Muscle of arm (tissue), 12 donors: Measurements from ENCODE around the gene BMPR1B. TPM values are rescaled to one million over a fixed set of nuclear protein-coding genes. Genes with fewer than 3 reads are reported as not detected.

Experiments used
- DNase-seq: peaks from one replicate; pipeline ENCODE4 v3.0.0-alpha.2; 2013
- polyA plus RNA-seq, 12 donors: library from polyadenylated mRNA; unstranded; fragments of 120-200 nt; gene quantifications; one replicate each; pipeline ENCODE4 v1.2.1, GENCODE V29; 2013; ENCODE audit not compliant: insufficient read length in 12 of 12

The BMPR1B gene
- polyA plus RNA-seq, 12 donors = 5.3 to 24.5 (median 13.6) TPM; not detected in 1

DNA sequence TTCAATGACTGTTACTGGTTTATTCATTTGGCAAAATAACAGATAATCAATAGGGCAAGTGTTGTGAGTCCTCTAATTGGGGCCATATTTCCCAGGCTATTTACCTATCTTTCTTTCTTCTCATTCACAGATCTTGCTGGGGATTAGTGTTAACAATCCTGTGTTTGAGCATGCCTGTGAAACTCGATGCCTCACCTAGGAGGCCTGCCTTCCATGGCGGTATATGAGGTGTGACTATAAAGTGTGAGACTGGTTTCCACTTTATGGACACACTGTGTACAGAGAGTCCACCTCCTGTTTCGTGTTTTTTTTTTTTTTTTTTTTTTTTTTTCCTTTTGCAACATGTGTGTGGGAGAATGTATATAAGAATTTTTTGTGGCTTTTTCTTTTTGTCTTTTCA is 199.3 kb downstream of the BMPR1B start:
- DNase-seq = no peak

DNA sequence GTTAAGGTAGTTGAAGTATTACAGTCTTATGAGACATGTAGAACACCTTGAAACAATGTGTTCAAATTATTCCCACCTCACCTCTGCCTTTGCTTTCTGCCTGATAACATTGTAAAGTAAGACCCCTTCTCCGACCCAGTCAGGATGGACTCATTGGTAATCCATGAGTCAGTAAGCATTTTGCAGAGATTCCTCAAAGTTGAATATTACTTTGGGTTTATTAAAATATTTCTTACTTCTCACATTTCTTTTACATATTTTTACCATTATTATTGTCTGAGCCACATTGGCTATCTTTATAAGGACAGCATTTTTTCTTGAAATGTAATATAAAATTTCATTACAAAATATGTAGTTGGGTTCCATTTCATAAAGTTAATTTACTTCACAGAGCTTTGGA is 201.6 kb downstream of the BMPR1B start:
- no peak for DNase-seq

DNA sequence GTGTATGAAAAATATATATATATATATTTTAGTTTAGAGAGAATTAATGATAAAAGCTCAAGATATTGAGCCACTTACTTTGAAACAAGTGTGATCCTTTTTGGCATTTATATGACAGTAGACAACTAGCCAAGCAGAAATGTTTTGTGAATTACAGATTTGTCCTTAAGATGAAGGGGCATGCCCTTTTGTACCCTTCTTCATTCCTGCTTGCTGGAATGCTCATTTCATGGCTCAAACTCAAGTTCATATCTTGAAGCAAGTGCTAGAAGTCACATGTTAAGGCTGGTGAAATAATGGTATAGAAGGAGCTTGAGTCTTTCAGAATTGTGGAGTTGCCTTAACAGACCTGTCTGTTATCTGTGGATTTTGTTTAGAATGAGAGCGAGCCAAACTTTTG is 203.0 kb downstream of the BMPR1B start:
- peak; percentile 18 for DNase-seq

DNA sequence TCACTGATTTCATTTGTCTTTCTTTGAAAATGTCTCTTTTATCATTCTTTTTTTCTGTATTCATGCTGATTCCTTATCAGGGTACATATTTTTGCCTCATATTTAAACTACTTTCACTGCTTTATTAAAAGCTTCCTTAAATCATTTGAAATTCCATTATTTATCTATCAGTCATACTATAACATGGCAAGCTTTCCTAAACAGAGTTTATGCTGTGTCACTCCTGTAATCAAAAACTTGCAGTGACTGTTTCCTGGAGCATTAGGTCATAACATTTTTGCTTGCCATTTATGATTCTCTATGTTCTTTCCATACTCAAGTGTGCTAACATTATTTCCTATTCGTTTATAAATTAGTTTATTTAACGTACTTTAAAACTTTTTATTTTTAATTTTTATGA is 203.7 kb downstream of the BMPR1B start:
- DNase-seq = no peak

DNA sequence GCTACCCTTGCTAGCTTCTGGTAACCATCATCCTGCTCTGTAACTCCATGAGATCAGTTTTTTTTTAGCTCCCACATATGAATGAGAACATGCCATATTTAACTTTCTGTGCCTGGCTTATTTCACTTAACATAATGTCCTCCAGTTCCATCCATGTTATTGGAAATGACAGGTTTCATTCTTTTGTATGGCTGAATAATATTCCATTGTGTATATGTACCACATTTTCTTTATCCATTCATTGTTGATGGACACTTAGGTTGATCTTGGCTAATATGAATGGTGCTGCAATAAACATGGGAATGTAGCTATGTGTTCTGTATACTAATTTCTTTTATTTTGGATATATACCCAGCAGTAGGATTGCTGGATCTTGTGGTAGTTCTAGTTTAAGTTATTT is 204.7 kb downstream of the BMPR1B start:
- no peak for DNase-seq

DNA sequence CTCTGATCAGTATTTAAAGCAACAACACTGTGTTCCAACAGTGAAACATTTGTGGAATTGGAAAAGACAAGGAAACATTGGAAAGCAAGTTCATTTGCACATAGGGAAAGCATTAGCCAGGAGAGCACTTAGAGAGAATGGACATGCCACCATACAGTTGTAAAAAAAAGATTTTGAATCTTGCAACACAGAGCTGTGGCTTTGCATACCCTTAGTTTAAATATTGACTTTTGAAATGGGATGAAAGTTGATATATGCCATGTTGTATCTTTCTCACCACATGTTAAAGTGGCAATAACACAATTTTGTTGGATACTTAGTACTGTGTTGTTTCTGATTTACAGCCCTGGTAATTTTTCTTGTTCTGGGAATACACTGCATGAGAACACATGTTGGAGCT is 208.1 kb downstream of the BMPR1B start:
- peak; percentile 13 for DNase-seq

DNA sequence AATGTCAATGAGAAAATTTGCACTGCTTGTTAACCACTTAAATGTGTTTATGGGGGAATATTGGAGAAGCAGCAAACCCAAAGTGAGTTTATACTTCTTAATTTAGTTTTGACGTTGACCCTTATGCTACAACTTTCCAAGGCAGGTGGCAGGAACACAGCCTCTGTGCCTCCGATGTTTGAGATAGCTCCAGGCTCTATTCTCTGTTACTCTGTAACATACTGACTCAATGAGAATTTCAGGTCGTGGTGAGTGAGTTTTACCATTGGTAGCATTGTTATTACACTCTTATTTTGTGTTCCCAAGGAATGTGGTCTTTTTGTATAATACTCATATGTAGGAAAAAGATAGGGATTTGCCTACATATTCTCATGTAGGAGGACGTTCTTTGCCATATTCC is 210.7 kb downstream of the BMPR1B start:
- DNase-seq = no peak

DNA sequence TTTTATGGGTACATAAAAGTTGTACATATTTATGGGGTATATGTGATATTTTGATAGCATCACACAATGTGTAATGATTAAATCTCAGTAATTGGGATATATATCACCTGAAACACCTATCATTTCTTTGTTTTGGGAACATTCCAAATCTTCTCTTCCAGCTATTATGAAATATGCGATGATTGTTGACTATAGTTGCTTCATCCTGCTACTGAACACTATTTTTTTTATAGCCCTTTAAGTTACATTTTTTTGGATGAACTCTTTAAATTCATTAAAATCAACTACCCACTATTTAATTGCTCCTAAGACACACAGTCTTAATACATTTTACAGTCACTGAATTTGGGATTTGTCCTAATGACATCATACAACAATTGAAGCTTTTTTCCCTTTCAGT is 212.9 kb downstream of the BMPR1B start:
- DNase-seq = no peak

DNA sequence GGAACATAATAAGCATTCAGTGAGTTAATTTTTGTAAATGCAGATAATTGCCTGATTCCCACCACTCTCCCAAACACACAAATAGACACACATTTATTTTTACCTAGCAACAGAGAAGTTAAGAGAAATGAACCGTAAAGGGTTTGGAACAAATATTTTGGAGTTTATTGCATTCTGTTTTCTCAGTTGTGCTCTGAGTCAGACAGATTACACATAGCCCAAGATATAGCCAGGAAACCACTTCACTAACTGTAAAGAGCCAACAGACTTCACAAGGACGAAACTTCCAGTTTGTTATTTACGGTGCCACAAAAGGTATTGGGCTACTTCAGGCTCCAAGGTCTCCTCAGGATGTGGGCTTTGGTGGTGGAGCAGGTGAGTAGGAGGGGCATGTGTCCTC is 217.0 kb downstream of the BMPR1B start:
- no peak for DNase-seq

DNA sequence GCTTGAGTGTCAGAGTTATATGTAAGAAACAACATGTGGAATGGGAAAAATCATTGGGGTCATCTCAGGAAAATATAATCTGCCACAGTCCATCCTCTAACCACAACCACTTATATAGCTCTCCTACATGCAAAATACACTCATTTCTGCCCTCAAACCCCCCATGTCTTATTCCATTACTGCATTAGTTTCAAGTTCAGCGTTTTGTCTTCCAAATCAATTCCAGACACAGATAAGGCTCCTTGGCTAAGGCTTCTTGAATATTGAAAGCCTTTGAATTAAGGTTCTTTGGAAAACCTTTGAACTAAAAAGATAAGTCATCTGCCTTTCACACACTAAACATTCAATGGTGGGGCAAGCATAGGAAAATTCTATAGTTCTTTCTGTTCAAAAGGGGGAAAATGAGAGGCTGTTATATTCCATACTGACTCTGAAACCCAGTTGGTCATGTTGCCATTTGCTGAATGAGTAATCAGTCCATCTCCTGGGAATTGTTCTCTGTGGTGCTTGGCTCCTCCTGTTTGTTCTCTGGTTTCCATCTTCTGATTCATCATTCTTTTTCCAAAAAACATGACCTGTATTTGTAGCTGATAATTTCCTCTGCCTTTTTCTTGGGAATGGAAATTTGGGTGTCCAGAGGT is 218.7 kb downstream of the BMPR1B start:
- no peak for DNase-seq

DNA sequence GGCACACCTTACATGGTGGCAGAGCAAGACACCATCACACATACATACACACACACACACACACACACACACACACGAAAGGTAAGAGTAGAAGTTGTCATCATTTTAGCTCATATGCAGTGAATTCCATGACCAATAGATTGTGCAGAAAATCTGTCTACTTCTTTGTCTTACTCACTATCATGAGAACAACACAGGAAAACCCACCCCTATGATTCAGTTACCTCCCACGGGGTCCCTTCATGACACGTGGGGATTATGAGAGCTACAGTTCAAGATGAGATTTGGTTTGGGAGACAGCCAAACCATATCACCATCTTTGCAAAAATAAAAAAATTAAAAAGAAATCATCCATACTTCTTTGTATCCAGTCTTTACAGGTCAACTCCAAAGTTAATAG is 221.1 kb downstream of the BMPR1B start:
- no peak for DNase-seq

DNA sequence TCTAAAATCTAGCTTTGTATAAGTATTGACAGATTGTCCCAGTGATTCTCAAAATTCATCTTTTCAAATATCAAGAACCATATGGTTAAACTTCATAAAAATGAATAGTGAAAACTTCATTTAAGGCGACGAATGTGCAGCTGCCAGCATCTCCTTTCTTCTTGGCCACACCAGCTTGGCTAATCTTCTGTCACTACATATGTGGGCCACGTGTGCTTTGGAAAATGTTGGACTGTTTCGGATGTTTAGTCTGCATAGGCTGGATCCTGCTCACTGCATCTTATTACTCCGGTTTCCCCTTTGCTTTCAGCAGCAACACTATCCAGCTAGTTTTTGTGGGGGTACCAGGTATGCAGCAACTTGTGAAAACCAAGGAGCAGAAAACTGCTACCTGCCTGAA is 221.9 kb downstream of the BMPR1B start:
- peak; percentile 20 for DNase-seq

DNA sequence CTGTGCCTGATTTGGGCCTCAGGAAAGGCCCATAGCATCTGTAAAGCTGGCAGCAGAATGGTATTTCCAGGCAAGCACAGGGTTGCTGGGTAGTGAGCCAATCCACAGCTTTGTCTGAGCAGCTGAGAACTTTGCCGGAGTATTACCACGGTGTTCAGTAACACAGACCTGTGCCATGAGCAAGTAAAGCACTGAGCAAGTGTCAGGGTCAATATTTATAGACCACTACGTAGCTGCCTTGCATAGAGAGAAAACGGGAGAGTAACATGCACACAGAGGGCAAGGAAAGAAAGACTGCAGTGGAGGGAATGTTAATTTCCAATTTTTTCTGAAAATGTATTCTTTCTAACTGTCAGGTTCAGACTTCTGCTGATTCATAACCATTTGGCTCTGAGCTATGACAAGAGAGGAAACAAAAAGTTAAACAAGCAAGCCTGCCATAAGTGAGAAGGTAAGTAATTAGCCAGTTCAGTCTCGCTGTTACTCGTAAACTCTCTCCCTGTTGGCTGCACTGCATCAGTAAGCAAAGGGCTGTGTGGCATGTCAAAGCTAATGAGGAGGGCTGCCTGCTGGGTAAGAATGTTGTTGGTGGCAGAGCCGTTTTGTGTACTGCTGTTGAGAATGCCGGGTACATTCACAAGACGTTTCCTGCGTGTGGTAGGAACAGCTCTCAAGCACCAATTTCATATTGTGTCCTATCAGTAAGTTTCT is 238.1 kb downstream of the BMPR1B start:
- peak; percentile 55 for DNase-seq

DNA sequence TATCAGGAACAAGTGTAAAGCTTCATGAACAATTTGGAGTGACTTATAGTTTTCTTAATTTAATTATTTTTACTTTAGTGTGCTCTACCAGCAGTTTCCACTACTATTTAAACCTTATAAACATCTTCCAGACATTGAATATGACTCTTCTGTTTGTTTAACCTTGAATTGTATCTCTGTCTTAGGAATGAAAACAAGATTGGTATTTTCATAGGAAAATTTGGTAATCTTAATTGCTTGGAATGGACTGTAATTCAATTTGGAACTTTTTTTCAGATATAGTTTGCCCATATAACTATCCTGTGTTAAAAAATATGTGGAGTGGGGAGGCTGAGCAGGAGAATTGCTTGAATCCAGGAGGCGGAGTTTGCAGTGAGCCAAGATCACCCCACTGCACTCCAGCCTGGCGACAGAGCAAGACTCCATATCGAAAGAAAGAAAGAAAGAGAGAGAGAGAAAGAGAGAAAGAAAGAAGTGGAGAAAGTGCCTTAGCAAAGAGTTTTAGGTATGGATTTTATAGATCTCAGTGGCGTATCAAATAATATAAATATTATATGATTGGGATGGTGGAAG is 242.4 kb downstream of the BMPR1B start:
- DNase-seq = no peak

DNA sequence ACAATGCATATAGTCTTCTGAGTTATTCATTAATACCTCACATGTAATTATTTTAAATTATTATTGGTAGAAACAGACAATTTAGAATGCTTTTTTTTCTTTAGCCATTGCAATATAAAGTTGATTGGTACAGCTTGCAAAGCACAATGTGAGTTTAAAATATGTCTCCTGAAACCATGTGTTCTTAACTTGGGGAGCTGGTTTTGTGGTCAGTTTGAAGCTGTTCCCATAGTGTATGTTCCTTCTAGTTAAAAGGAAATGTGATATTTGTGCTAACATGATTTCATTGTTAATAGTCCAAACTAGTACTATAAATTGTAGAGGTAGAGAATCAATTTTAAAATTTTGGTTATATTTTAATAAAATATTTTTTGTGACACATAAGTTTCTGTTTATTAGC is 247.2 kb downstream of the BMPR1B start:
- no peak for DNase-seq

DNA sequence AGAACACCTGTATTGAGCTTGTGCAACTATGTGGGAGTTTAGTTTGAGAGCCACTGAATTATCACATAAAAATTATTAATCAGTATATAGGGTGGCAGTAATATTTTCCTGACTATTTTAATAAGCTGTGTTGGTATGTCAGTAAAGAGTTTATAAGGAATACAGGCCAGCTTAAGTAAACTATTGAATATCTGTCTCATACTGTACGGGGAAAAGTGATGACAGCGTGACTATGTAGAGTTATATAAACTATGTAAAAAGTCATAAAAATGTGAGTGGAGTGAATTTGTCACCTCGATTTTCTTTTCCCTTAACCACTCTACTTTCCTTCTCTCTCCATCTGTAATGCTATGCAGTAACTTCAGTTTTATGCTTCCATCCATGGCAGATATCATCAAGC is 250.2 kb downstream of the BMPR1B start:
- DNase-seq = no peak

DNA sequence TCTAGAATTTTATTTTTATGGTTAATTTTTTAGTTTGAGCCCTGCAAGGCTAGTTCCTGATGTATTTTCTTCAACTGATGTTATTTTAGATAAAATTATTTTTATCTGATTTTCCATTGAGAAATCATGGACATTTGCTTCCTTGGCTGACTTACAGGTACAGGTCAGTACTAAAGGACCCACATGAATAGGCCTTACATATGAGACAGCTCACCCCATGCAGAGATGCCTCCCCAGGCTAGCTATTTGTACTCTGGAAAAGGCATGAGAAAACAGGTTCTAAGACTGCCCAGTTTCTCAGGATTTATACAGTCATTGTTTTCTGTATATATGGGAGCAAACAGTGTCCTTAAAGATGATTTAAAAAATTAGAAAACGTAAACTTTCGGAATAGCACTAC is 255.5 kb downstream of the BMPR1B start:
- no peak for DNase-seq

DNA sequence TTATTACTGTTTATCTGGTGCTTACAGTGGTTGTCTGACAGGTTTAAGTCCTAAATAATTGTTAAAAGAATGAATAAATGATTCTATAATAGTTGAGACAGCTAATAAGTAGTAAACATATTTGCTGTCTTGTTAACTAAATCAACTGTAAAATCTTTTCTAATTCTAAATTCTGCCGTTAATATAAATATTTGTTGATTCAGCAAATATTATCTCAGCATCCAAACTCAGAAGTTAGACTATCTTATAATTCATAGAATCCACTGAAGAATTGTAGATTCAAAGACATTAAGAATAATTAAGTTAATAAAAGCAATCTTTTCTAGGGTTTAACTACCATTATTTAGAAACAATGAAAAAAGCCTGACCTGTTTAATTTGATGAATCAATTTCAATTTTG is 256.3 kb downstream of the BMPR1B start:
- DNase-seq = no peak

DNA sequence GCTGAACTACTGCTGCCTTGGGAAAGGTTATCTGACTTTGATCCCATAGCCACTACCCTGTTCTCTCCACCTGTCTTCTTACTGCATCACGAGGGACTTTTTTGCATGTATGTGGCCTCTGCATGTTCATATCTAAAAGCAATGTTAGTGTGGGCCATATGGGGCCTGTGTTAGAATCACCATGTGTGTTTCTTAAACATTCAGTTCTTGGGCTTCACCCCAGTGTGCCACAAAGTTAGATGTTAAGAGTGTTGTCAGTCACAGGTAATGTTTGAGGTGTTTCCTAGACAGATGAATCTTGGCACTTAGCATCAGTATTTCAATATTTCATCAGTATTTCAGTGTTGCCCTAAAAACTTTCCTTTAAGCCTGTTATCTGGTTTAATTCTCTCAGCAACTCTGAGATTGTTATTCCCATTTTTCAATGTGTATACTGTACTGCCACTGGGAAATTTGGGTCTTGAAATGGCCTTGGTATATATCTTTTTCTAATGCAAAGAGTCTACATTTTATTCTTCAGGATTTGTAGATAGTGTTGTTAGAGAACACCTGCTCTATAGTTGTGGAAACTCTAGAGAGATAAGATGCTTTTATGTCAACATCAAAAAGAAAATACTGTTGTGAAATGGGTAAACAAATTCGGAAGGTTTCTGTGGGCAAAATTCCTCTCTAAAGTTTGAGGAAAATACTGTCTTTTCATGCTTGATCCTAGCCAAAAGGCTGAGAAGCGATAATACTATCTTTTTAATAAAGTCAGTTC is 259.7 kb downstream of the BMPR1B start:
- DNase-seq = no peak

DNA sequence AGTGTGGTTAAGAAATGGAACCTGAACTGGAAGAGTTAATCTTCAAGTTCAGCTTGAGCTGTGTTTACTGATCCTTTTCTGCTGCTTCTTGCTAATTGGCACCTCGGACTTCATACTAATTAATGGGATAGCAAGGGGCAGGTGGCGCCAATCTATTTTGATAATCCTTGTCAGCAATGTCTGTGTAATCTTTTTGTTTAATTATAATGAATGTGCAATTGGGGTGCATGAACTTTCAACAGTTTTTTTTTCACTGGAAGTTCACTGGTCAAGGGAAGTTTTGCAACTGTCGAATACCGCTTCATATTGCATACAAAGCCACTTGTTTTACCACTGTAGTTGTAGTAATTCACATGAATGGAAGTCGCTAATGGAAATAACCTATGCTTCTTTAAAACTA is 261.0 kb downstream of the BMPR1B start:
- no peak for DNase-seq

DNA sequence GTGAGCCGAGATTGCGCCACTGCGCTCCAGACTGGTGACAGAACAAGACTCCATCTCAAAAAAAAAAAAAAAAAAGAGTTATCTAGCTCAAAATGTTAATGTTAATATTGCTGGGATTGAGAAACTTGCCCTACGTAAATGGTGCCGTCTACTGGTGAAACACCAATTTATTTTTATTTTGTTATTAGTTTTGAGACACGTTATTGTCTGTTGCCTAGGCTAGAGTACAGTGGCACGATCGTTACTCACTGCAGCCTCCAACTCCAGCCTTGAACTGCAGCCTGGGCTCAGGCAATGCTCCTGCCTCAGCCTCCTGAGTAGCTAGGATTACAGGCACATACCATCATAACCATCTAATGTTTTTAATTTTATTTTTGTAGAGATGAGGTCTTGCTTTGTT is 262.8 kb downstream of the BMPR1B start:
- no peak for DNase-seq

DNA sequence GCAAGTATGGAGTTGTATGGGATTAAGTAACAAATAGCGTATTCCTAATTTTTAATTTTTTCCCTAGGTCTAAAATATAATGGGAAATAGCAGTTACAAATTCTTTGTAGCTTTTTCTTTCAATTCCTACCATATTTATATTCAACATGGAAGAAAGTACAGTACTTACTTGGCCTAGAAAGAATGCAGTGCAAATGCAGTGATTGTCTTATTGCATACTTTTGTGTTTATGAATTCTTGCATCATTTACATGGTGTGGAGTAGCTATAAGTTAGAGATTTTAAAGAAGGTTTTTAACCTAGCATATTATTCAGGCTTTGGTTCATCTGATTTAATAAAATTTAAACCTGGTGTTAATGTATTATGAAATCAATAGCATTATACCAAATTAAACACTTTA is 263.3 kb downstream of the BMPR1B start:
- no peak for DNase-seq

DNA sequence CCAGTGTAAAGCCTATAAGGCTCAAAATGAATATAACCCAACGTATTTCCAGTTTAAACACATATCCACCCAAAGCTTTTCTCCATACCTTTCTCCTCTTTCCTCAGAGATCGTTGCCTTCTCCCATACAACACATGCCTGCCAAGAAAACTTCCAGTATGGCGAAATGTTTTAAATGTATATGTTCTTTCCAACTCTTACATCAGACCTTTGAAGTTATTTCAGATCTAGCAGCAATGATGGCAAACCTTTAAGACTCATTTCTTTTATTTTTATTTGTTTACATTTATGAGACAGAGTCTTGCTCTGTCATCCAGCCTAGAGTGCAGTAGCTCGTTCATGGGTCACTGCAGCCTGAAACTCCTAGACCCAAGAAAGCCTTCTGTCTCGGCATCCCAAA is 265.4 kb downstream of the BMPR1B start:
- no peak for DNase-seq
